K562 (cell line): Measurements from ENCODE around the gene FANCI. TPM values are rescaled to one million over a fixed set of nuclear protein-coding genes. Genes with fewer than 3 reads are reported as not detected.
A peak's percentile ranks its signal among the peaks of the same experiment; 100 is the strongest.

Experiments used
- CTCFL ChIP-seq: IDR thresholded peaks from 2 replicates; pipeline ENCODE4 v1.6.1; 2011; ENCODE audit warnings: borderline replicate concordance, low read depth, mild to moderate bottlenecking, moderate library complexity, low read length; ENCODE audit not compliant: insufficient read depth, poor library complexity, severe bottlenecking
- E2F1 ChIP-seq: sonication (generic); formaldehyde crosslinking; IDR thresholded peaks from 2 replicates; pipeline ENCODE4 v1.8.1; 2023; ENCODE audit warnings: mild to moderate bottlenecking, missing genetic modification reagents, moderate library complexity
- RCOR1 ChIP-seq, 2 experiments: IDR thresholded peaks; 2 replicates each; pipeline ENCODE4 v1.6.1; 2012; ENCODE audit warnings: low read depth in 2 of 2, low read length in 2 of 2, borderline replicate concordance in 1 of 2, improper control_type of control experiment in 1 of 2
- SMARCA5 ChIP-seq: fragments of 450-650 bp; IDR thresholded peaks from 2 replicates; pipeline ENCODE4 v1.6.1; 2016
- SUPT5H ChIP-seq: fragments of 450-650 bp; IDR thresholded peaks from 2 replicates; pipeline ENCODE4 v1.6.1; 2016
- TAF1 ChIP-seq: IDR thresholded peaks from 2 replicates; pipeline ENCODE4 v1.6.1; 2011; ENCODE audit warnings: mild to moderate bottlenecking, low read length, moderate library complexity; ENCODE audit not compliant: insufficient read depth, control insufficient read depth, severe bottlenecking; ENCODE audit errors: extremely low read depth
- YY1 ChIP-seq, 3 experiments: IDR thresholded peaks; 2 replicates each; pipeline ENCODE4 v1.6.1; 2011; ENCODE audit warnings: low read length in 2 of 3, mild to moderate bottlenecking in 2 of 3, moderate library complexity in 2 of 3, borderline replicate concordance in 1 of 3, control low read depth in 1 of 3, low read depth in 1 of 3; ENCODE audit not compliant: insufficient read depth in 3 of 3, insufficient replicate concordance in 2 of 3, control insufficient read depth in 1 of 3, insufficient read length in 1 of 3; ENCODE audit errors: extremely low read depth in 1 of 3
- ZNF398 ChIP-seq: fragments of 250-450 bp; sonication (Bioruptor Pico); IDR thresholded peaks from 2 replicates; pipeline ENCODE4 v1.8.0; 2021; ENCODE audit warnings: moderate library complexity, mild to moderate bottlenecking, inconsistent platforms
- ZNF586 ChIP-seq: fragments of 450-650 bp; formaldehyde crosslinking; conservative IDR thresholded peaks from 2 replicates; pipeline ENCODE4 v1.4.0; 2020; ENCODE audit warnings: mild to moderate bottlenecking, moderate library complexity
- polyA plus RNA-seq, 8 experiments: library from polyadenylated mRNA; depleted of rRNA in 4 of 8; stranded (reverse) in 5 of 8; unstranded in 3 of 8; fragments of >200 nt; fragmentation: Nextera tagmentation in 2 of 8; fragmentation: Illumina TruSeq in 1 of 8; extraction: Ambion mirVana in 2 of 8; extraction: Trizol in 1 of 8; gene quantifications; 2 replicates each; pipeline versions ENCODE4 v1.2.1 to v1.2.3, GENCODE V29; 2011 to 2014; ENCODE audit warnings: inconsistent platforms in 1 of 8, missing spikeins in 1 of 8
- total RNA-seq, 7 experiments: library from RNA; depleted of rRNA in 6 of 7; stranded (reverse); fragments of >200 nt in 6 of 7; fragmentation: Illumina TruSeq in 2 of 7; extraction: Trizol in 2 of 7; gene quantifications; 2 replicates each; pipeline versions ENCODE4 v1.2.1 to v1.2.3, GENCODE V29; 2011 to 2021; ENCODE audit warnings: low replicate concordance in 1 of 7
- TF ChIP-seq, protein P1 (sequence below): fragments of 200-400 bp; formaldehyde crosslinking; IDR thresholded peaks from 2 replicates; pipeline ENCODE4 v1.6.1; 2017; ENCODE audit warnings: mild to moderate bottlenecking, low read depth, low read length, moderate library complexity
- TF ChIP-seq, protein P2 (sequence below): fragments of 250-450 bp; sonication (Bioruptor Pico); IDR thresholded peaks from 2 replicates; pipeline ENCODE4 v1.4.0; 2020; ENCODE audit warnings: mild to moderate bottlenecking, moderate library complexity
- TF ChIP-seq, protein P3 (sequence below): IDR thresholded peaks from 2 replicates; pipeline ENCODE4 v1.6.1; 2011; ENCODE audit not compliant: insufficient read length; ENCODE audit errors: extremely low read depth

FANCI gene
- total and polyA plus RNA-seq, 9 of the 15 experiments (the other 6 are each of a cell fraction or from before 2014, with no cell fraction given), result 72.1 to 165 (median 131) TPM

- TF ChIP-seq, protein P1, sequence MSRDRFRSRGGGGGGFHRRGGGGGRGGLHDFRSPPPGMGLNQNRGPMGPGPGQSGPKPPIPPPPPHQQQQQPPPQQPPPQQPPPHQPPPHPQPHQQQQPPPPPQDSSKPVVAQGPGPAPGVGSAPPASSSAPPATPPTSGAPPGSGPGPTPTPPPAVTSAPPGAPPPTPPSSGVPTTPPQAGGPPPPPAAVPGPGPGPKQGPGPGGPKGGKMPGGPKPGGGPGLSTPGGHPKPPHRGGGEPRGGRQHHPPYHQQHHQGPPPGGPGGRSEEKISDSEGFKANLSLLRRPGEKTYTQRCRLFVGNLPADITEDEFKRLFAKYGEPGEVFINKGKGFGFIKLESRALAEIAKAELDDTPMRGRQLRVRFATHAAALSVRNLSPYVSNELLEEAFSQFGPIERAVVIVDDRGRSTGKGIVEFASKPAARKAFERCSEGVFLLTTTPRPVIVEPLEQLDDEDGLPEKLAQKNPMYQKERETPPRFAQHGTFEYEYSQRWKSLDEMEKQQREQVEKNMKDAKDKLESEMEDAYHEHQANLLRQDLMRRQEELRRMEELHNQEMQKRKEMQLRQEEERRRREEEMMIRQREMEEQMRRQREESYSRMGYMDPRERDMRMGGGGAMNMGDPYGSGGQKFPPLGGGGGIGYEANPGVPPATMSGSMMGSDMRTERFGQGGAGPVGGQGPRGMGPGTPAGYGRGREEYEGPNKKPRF, result no peak
- TF ChIP-seq, protein P2, sequence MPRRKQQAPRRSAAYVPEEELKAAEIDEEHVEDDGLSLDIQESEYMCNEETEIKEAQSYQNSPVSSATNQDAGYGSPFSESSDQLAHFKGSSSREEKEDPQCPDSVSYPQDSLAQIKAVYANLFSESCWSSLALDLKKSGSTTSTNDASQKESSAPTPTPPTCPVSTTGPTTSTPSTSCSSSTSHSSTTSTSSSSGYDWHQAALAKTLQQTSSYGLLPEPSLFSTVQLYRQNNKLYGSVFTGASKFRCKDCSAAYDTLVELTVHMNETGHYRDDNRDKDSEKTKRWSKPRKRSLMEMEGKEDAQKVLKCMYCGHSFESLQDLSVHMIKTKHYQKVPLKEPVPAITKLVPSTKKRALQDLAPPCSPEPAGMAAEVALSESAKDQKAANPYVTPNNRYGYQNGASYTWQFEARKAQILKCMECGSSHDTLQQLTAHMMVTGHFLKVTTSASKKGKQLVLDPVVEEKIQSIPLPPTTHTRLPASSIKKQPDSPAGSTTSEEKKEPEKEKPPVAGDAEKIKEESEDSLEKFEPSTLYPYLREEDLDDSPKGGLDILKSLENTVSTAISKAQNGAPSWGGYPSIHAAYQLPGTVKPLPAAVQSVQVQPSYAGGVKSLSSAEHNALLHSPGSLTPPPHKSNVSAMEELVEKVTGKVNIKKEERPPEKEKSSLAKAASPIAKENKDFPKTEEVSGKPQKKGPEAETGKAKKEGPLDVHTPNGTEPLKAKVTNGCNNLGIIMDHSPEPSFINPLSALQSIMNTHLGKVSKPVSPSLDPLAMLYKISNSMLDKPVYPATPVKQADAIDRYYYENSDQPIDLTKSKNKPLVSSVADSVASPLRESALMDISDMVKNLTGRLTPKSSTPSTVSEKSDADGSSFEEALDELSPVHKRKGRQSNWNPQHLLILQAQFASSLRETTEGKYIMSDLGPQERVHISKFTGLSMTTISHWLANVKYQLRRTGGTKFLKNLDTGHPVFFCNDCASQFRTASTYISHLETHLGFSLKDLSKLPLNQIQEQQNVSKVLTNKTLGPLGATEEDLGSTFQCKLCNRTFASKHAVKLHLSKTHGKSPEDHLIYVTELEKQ (CRISPR knock-in tag), result no peak
- TF ChIP-seq ZNF398, result no peak
- 0 out of 2 replicates have a peak, but pooled peaks have one; percentile 45 for TF ChIP-seq E2F1 (CRISPR knock-in tag)
- no peak for TF ChIP-seq ZNF586
- TF ChIP-seq SUPT5H, result no peak
- peak in 1 of 2 experiments; percentile 44; a peak in 1 of 4 replicates for TF ChIP-seq RCOR1 (IDR thresholded peaks at IDR 0.05; ENCODE audit: borderline replicate concordance in 1 of 2, low read depth in 2 of 2, low read length in 2 of 2)
- TF ChIP-seq YY1 (IDR thresholded peaks at IDR 0.05; ENCODE audit: borderline replicate concordance in 1 of 3, control insufficient read depth in 1 of 3, extremely low read depth in 1 of 3, insufficient read depth in 3 of 3, insufficient read length in 1 of 3, insufficient replicate concordance in 2 of 3, low read depth in 1 of 3, low read length in 2 of 3), result peak in 2 of 3 experiments; percentile 26 to 41
- TF ChIP-seq, protein P3, sequence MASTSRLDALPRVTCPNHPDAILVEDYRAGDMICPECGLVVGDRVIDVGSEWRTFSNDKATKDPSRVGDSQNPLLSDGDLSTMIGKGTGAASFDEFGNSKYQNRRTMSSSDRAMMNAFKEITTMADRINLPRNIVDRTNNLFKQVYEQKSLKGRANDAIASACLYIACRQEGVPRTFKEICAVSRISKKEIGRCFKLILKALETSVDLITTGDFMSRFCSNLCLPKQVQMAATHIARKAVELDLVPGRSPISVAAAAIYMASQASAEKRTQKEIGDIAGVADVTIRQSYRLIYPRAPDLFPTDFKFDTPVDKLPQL, result no peak
- peak; percentile 42 for TF ChIP-seq CTCFL
- TF ChIP-seq TAF1, result no peak
- TF ChIP-seq SMARCA5, result no peak
These were observed 36.9 kb upstream of the FANCI start (continued) for GRCh38 chr15:89206908-89207331.
